Breast epithelium (tissue), 4 donors: ENCODE results near the gene SUN3. TPM values are rescaled to one million over a fixed set of nuclear protein-coding genes. Genes with fewer than 3 reads are reported as not detected.

Experiments
- DNase-seq, 2 donors: peaks; one replicate each; pipeline ENCODE4 v3.0.0-alpha.2; 2019; ENCODE audit warnings: low spot score in 2 of 2
- H3K27ac ChIP-seq, 2 donors: fragments of 200-600 bp; sonication (generic) in 1 of 2; one replicate each; pipeline ENCODE4 v1.5.1; 2016 to 2019; ENCODE audit warnings: mild to moderate bottlenecking in 1 of 2
- H3K27me3 ChIP-seq, 2 donors: fragments of 200-600 bp; sonication (generic) in 1 of 2; one replicate each; pipeline versions ENCODE4 v1.5.1 to v1.6.0; 2017 to 2019; ENCODE audit warnings: control low read depth in 1 of 2, mild to moderate bottlenecking in 1 of 2
- H3K36me3 ChIP-seq: fragments of 200-600 bp; one replicate; pipeline ENCODE4 v1.5.1; 2019
- H3K4me1 ChIP-seq, 2 donors: fragments of 200-600 bp; sonication (generic); one replicate each; pipeline ENCODE4 v1.5.1; 2016 to 2019; ENCODE audit warnings: control low read depth in 1 of 2
- H3K4me3 ChIP-seq, 3 donors: fragments of 200-600 bp; sonication (generic); 1 replicate in 2 of 3; 2 replicates in 1 of 3; pipeline ENCODE4 v1.5.1; 2016 to 2019; ENCODE audit warnings: mild to moderate bottlenecking in 3 of 3, moderate library complexity in 2 of 3
- H3K9me3 ChIP-seq, 2 donors: fragments of 200-600 bp; sonication (generic) in 1 of 2; one replicate each; pipeline ENCODE4 v1.5.1; 2016 to 2019; ENCODE audit warnings: control low read depth in 1 of 2
- POLR2A ChIP-seq: fragments of 450-650 bp; IDR thresholded peaks from one replicate; pipeline ENCODE4 v1.6.1; 2016; ENCODE audit warnings: antibody characterized with exemption, mild to moderate bottlenecking, moderate library complexity
- POLR2AphosphoS5 ChIP-seq, 3 donors: sonication (generic); formaldehyde crosslinking; IDR thresholded peaks; one replicate each; pipeline ENCODE4 v1.6.1; 2017; ENCODE audit warnings: antibody characterized with exemption in 3 of 3
- intact Hi-C: fragments of 100-400 bp; cut with DNase I; formaldehyde crosslinking; loops from one replicate; pipeline ENCODE4 v1.15.1; 2023; ENCODE audit warnings: low total_unique reads
- total RNA-seq, 3 donors: library from RNA; depleted of rRNA; stranded (reverse); fragments of >200 nt; gene quantifications; one replicate each; pipeline ENCODE4 v1.1.0, GENCODE V29; 2016
- TF ChIP-seq, protein P1 (sequence below), 3 donors: fragments of 450-650 bp; IDR thresholded peaks; one replicate each; pipeline ENCODE4 v1.5.1; 2016 to 2017; ENCODE audit warnings: antibody characterized with exemption in 3 of 3, mild to moderate bottlenecking in 3 of 3, moderate library complexity in 3 of 3

The SUN3 gene
- total RNA-seq, 3 donors from 2014 or later = not detected

DNA sequence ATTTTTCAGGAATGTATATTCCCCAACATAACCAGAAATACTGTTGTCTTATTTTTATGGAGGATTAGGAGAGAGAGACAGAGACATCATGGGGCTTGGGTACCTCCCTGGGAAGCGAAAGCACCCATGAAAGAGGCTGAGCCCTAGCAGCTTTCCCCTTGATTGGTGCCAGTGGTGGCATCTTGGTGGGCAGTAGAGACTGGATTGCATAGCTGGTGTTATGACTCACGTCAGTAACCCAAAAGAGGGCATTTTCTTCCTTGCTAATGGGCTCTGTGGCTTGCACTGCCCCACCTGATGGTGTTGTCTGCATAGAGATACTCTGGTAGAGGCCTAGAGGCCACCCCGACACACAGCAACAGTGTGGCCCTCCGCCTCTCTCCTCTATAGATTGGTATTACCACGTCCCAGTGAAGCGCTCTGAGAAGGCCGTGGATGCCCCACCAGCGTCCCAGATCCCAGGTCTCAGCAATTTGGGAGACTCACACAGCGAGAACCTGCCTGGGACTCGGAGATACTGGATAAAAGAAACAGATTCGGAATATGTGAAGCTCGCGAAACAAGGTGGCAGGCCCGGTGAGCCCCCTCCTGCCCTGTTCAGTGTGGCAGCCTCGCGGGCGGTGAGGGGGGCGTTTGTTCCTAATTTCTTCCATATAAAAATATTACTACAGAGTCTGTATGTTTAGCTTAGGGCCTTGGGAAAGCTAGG lies 12.2 kb upstream of the SUN3 start:
- Histone ChIP-seq H3K9me3 (no peaks in the 10 kb centered on the region), H3K4me3 (no peak overlapping the region), H3K4me1 (no peaks in the 10 kb centered on the region), H3K27ac (no peak overlapping the region), H3K36me3 (no peaks in the 10 kb centered on the region), H3K27me3 (peaks cover 1 to 2% of the 10 kb centered on the region in 2 donors)
- TF ChIP-seq POLR2A = no peak
- TF ChIP-seq, protein P1, sequence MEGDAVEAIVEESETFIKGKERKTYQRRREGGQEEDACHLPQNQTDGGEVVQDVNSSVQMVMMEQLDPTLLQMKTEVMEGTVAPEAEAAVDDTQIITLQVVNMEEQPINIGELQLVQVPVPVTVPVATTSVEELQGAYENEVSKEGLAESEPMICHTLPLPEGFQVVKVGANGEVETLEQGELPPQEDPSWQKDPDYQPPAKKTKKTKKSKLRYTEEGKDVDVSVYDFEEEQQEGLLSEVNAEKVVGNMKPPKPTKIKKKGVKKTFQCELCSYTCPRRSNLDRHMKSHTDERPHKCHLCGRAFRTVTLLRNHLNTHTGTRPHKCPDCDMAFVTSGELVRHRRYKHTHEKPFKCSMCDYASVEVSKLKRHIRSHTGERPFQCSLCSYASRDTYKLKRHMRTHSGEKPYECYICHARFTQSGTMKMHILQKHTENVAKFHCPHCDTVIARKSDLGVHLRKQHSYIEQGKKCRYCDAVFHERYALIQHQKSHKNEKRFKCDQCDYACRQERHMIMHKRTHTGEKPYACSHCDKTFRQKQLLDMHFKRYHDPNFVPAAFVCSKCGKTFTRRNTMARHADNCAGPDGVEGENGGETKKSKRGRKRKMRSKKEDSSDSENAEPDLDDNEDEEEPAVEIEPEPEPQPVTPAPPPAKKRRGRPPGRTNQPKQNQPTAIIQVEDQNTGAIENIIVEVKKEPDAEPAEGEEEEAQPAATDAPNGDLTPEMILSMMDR (IDR thresholded peaks at IDR 0.05) = no peak
- TF ChIP-seq POLR2AphosphoS5 (IDR thresholded peaks at IDR 0.05) = no peak
- no peak for DNase-seq
- intact Hi-C loops = no loop called here

DNA sequence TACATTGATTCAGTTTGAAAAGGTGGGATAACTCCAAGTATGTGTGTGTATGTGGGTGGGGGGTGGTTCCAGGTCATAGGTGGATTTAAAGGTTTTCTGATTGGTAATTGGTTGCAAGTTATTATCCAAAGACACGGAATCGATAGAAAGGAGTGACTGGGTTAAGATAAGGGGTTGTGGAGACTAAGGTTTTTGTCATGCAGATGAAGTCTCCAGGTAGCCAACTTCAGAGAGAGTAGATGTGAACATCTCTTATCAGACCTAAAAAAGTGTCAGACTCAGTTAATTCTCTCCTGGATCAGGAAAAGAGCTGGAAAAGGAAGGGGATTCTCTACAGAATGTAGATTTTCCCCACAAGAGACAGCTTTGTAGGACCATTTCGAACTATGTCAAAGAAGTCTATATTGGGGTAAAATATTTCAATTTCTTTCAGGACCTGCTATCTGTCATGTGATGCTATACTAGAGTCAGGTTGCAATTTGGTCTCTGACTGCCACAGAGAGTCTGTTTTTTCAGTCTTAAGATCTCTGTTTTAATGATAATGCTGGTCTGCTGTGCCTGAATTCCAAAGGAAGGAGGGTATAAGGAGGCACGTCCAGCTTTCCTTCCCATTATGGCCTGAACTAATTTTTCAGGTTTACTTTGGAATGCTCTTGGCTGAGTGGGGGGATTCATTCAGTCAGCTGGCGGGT lies 10.1 kb upstream of the SUN3 start:
- H3K4me1 ChIP-seq = no peaks in the 10 kb centered on the region
- no peaks in the 10 kb centered on the region for H3K9me3 ChIP-seq
- TF ChIP-seq, protein P1 (IDR thresholded peaks at IDR 0.05) = no peak
- no peak for TF ChIP-seq POLR2A
- no peak for TF ChIP-seq POLR2AphosphoS5 (IDR thresholded peaks at IDR 0.05)
- DNase-seq = no peak
- intact Hi-C loops = no loop called here
- no peaks in the 10 kb centered on the region for H3K36me3 ChIP-seq
- no peak overlapping the region for H3K27ac ChIP-seq
- peaks cover 3 to 5% of the 10 kb centered on the region in 2 donors for H3K27me3 ChIP-seq
- H3K4me3 ChIP-seq = no peak overlapping the region

DNA sequence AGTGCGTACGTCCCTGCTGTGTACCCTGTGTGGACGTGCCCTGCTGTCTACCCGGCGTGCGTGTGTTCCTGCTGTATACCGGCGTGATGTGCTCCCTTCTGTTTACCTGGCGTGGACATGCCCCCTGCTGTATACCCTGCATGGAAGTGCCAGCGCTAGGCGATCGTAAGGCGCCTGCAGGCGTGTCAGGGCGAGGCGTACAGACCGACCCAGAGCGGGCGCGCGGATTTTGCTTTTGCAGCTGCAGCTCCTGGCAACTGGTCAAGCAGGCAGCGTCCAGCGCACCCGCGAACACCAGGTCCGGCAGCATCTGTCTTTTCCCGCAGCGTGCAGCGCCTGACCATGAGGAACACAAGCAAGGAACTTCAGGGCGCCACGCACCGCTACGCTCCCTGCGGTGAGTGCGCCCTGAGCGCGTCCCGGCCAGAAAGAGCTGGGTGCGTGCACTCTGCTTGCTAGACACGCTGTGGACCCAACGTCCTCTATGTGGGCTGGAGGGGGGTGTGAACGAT lies 7.1 kb upstream of the SUN3 start:
- no peaks in the 10 kb centered on the region for H3K4me1 ChIP-seq
- TF ChIP-seq POLR2AphosphoS5 (IDR thresholded peaks at IDR 0.05) (no peak), POLR2A (no peak)
- TF ChIP-seq, protein P1 (IDR thresholded peaks at IDR 0.05) = no peak
- no peak for DNase-seq
- no peak overlapping the region for H3K27ac ChIP-seq
- H3K36me3 ChIP-seq = no peaks in the 10 kb centered on the region
- H3K9me3 ChIP-seq = no peaks in the 10 kb centered on the region
- H3K27me3 ChIP-seq = peaks cover 3 to 9% of the 10 kb centered on the region in 2 donors
- intact Hi-C loops = no loop called here
- peak overlapping the region; percentile 39 to 64 (median 53) for H3K4me3 ChIP-seq

DNA sequence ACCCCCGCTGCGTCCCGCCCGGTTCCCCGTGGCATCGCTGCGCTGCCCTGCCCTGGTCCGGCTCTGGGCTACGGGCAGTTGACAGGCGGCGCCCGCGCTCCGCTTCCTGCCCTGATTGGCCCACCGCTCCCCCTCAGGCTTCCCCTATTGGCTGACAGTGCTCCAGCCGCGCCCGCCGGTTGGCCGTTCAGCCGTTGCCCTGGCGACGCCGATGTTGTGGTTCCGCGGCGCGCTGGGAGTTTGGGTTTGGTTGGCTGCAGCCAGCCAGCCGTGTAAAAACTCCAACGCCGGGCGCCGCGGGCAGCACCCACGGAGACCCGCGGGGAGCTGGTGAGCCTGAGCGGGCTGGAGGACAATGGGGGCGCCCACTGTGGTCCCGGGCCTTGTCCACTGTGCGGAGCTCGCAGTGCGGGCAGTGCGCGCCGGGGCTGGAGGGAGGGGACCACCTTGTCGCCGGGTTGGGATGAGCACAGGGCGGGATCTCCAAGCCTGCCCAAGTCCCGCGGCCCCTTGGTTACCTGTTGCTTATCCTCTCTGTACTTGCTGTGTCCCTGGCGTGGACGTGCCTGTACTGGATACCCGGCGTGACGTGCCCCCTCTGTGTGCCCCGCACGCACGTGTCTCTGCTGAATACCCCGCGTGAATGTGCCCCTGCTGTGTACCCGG lies 6.5 kb upstream of the SUN3 start, which contains the start of gene C7orf57:
Gene C7orf57, plus strand, starts transcription at position 243 of the 666 bp plus-strand sequence. CDS start 766 bp downstream, outside the sequence.
- Histone ChIP-seq H3K27ac (no peak within 1 kb of the TSS), H3K4me1 (no peaks in the 10 kb centered on the region), H3K36me3 (no peaks in the 10 kb centered on the region), H3K27me3 (peaks cover 3 to 10% of the 10 kb centered on the region in 2 donors), H3K9me3 (no peaks in the 10 kb centered on the region), H3K4me3 (peak within 1 kb of the TSS; percentile 39 to 64 (median 53))
- intact Hi-C loops = no loop called here
- peak; percentile 76 to 77 for DNase-seq
- TF ChIP-seq POLR2A = no peak
- no peak for TF ChIP-seq POLR2AphosphoS5 (IDR thresholded peaks at IDR 0.05)
- TF ChIP-seq, protein P1 (IDR thresholded peaks at IDR 0.05) = no peak
